Astrocyte (in vitro differentiated cells and primary cell): ENCODE results near the gene GMPPA.

Experiments used
- CTCF ChIP-seq: IDR thresholded peaks from 2 replicates; pipeline ENCODE4 v1.5.1; 2011; ENCODE audit warnings: low read depth, mild to moderate bottlenecking, inconsistent platforms, low read length, moderate library complexity; ENCODE audit not compliant: insufficient read depth
- EZH2 ChIP-seq: IDR thresholded peaks from 2 replicates; pipeline ENCODE4 v1.6.1; 2012; ENCODE audit warnings: mild to moderate bottlenecking, low read length, inconsistent platforms; ENCODE audit not compliant: insufficient read depth

- TF ChIP-seq CTCF = no peak
- no peak for TF ChIP-seq EZH2
Measured at GRCh38 chr2:219520079-219520478, 21.4 kb downstream of the GMPPA start.
